Gastrocnemius medialis (tissue), 4 donors: ENCODE measurements around the gene HAPSTR1.

Experiments used
- CTCF ChIP-seq, 5 experiments: fragments of 450-650 bp in 3 of 5; fragments of 200-600 bp in 2 of 5; sonication (generic) in 2 of 5; IDR thresholded peaks in 4 of 5; conservative IDR thresholded peaks in 1 of 5; 1 replicate in 4 of 5; 2 replicates in 1 of 5; pipeline ENCODE4 v1.5.1; 2016 to 2019; ENCODE audit warnings: antibody characterized with exemption in 5 of 5, mild to moderate bottlenecking in 3 of 5, moderate library complexity in 3 of 5
- POLR2A ChIP-seq, 2 donors: fragments of 450-650 bp; IDR thresholded peaks; one replicate each; pipeline ENCODE4 v1.6.1; 2017; ENCODE audit warnings: antibody characterized with exemption in 2 of 2, mild to moderate bottlenecking in 2 of 2, moderate library complexity in 2 of 2

GRCh38 chr16:9113707-9114106 is 22.3 kb downstream of the HAPSTR1 start:
- TF ChIP-seq CTCF (IDR thresholded peaks at IDR 0.05 in 4 of 5, conservative IDR thresholded peaks at IDR 0.05 in 1 of 5) = no peak
- TF ChIP-seq POLR2A (IDR thresholded peaks at IDR 0.05) = no peak
